Astrocyte (in vitro differentiated cells and primary cell): ENCODE data around the gene DBNDD2. TPM values are rescaled to one million over a fixed set of nuclear protein-coding genes. Genes with fewer than 3 reads are reported as not detected.
A peak's percentile ranks its signal among the peaks of the same experiment; 100 is the strongest.

ENCODE experiments used
- DNase-seq: peaks from one replicate; pipeline ENCODE4 v3.0.0-alpha.2; 2010; ENCODE audit warnings: low read depth
- FAIRE-seq: peaks from 2 replicates; lab custom pipeline; 2011; peaks lifted over from hg19 to GRCh38; lab: Jason Lieb, UNC
- H2AFZ ChIP-seq: 2 replicates; pipeline ENCODE4 v1.6.0; 2012; ENCODE audit warnings: low read depth, low read length, inconsistent platforms
- H3K27ac ChIP-seq: 2 replicates; pipeline ENCODE4 v1.5.1; 2011; ENCODE audit warnings: low read depth, low read length, inconsistent platforms
- H3K27me3 ChIP-seq: 2 replicates; pipeline ENCODE4 v1.6.0; 2011; ENCODE audit warnings: low read length, inconsistent platforms; ENCODE audit not compliant: insufficient read depth
- H3K36me3 ChIP-seq: 2 replicates; pipeline ENCODE4 v1.5.1; 2011; ENCODE audit warnings: low read length, inconsistent platforms; ENCODE audit not compliant: insufficient read depth
- H3K4me1 ChIP-seq: 2 replicates; pipeline ENCODE4 v1.5.1; 2011; ENCODE audit warnings: low read length, inconsistent platforms; ENCODE audit not compliant: insufficient read depth
- H3K4me2 ChIP-seq: 2 replicates; pipeline ENCODE4 v1.6.0; 2012; ENCODE audit warnings: low read length, inconsistent platforms
- H3K4me3 ChIP-seq: 2 replicates; pipeline ENCODE4 v1.5.1; 2011; ENCODE audit warnings: low read depth, mild to moderate bottlenecking, low read length, inconsistent platforms; ENCODE audit not compliant: insufficient read depth
- H3K79me2 ChIP-seq: 2 replicates; pipeline ENCODE4 v1.6.0; 2012; ENCODE audit warnings: mild to moderate bottlenecking, low read length, inconsistent platforms; ENCODE audit not compliant: insufficient read depth
- H3K9ac ChIP-seq: 2 replicates; pipeline ENCODE4 v1.6.0; 2012; ENCODE audit warnings: mild to moderate bottlenecking, low read length, inconsistent platforms
- H3K9me3 ChIP-seq: 2 replicates; pipeline ENCODE4 v1.5.1; 2012; ENCODE audit warnings: low read depth, mild to moderate bottlenecking, low read length, inconsistent platforms; ENCODE audit not compliant: insufficient read depth
- H4K20me1 ChIP-seq: 2 replicates; pipeline ENCODE4 v1.6.0; 2012; ENCODE audit warnings: low read length, inconsistent platforms; ENCODE audit not compliant: insufficient read depth
- H3K27ac Mint-ChIP-seq: one replicate; pipeline ENCODE4 v1.8.0; 2021; ENCODE audit warnings: mild to moderate bottlenecking, mixed read lengths; ENCODE audit not compliant: unreplicated experiment
- H3K27me3 Mint-ChIP-seq: one replicate; pipeline ENCODE4 v1.8.0; 2021; ENCODE audit warnings: low read depth, mixed read lengths; ENCODE audit not compliant: unreplicated experiment
- H3K36me3 Mint-ChIP-seq: one replicate; pipeline ENCODE4 v1.8.0; 2021; ENCODE audit warnings: low read depth, mixed read lengths; ENCODE audit not compliant: unreplicated experiment
- H3K4me1 Mint-ChIP-seq: one replicate; pipeline ENCODE4 v1.8.0; 2021; ENCODE audit warnings: low read depth, mixed read lengths; ENCODE audit not compliant: unreplicated experiment
- H3K4me3 Mint-ChIP-seq: one replicate; pipeline ENCODE4 v1.8.0; 2021; ENCODE audit warnings: mild to moderate bottlenecking, moderate library complexity, mixed read lengths; ENCODE audit not compliant: unreplicated experiment
- H3K9me3 Mint-ChIP-seq: one replicate; pipeline ENCODE4 v1.8.0; 2021; ENCODE audit warnings: mild to moderate bottlenecking, mixed read lengths; ENCODE audit not compliant: unreplicated experiment
- CTCF ChIP-seq: IDR thresholded peaks from 2 replicates; pipeline ENCODE4 v1.5.1; 2011; ENCODE audit warnings: low read depth, mild to moderate bottlenecking, inconsistent platforms, low read length, moderate library complexity; ENCODE audit not compliant: insufficient read depth
- EZH2 ChIP-seq: IDR thresholded peaks from 2 replicates; pipeline ENCODE4 v1.6.1; 2012; ENCODE audit warnings: mild to moderate bottlenecking, low read length, inconsistent platforms; ENCODE audit not compliant: insufficient read depth
- total RNA-seq: library from RNA; stranded (reverse); gene quantifications from 2 replicates; pipeline ENCODE4 v1.2.1, GENCODE V29; 2021

Gene DBNDD2
- total RNA-seq, 1 donor from 2014 or later, result 11.3 TPM

- Histone ChIP-seq H3K9me3 (no peaks in the 10 kb centered on the region), H2AFZ (peak overlapping the region; percentile 78), H4K20me1 (peaks cover 6% of the 10 kb centered on the region), H3K9ac (peak overlapping the region; percentile 81), H3K4me3 (peak overlapping the region; percentile 63), H3K27ac (no peak overlapping the region), H3K27me3 (peaks cover 3% of the 10 kb centered on the region), H3K36me3 (no peaks in the 10 kb centered on the region), H3K4me2 (peak overlapping the region; percentile 92), H3K4me1 (peaks cover 16% of the 10 kb centered on the region), H3K79me2 (no peaks in the 10 kb centered on the region)
- FAIRE-seq (no peak), DNase-seq (peak; percentile 21)
- peaks cover 4% of the 10 kb centered on the region for H3K36me3 Mint-ChIP-seq
- no peaks in the 10 kb centered on the region for H3K9me3 Mint-ChIP-seq
- peak overlapping the region; percentile 85 for H3K4me3 Mint-ChIP-seq
- no peaks in the 10 kb centered on the region for H3K4me1 Mint-ChIP-seq
- TF ChIP-seq EZH2 (no peak), CTCF (no peak)
- peak overlapping the region; percentile 13 for H3K27ac Mint-ChIP-seq
- peaks cover 8% of the 10 kb centered on the region for H3K27me3 Mint-ChIP-seq
These were observed 883 bp upstream of the DBNDD2 start for GRCh38 chr20:45407067-45407745.

DNA sequence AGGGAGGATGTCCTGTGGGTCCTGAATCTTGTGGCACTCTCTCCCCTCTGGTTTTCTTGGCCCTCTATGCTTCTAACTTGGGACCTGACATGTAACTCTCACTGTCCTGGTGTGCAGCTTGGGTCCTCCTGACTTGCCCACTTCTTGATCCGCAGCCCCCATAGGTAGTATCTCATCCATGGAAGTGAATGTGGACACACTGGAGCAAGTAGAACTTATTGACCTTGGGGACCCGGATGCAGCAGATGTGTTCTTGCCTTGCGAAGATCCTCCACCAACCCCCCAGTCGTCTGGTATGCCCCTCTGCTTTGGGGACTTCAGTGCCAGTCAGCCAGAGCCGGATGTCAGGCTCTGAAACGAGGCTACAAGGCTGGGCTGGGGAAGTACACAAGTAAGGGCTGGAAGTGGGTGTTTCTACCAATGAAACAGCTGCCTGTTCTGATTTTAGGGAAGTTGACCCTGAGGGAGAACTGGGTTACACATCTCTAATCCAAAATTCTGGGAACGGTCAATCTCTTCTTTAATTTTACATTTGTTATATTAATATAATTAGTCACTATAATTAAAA, 641 bp downstream of the DBNDD2 start:
- Mint-ChIP-seq H3K27me3 (peaks cover 8% of the 10 kb centered on the region), H3K9me3 (no peaks in the 10 kb centered on the region), H3K36me3 (peaks cover 6% of the 10 kb centered on the region), H3K27ac (no peak overlapping the region), H3K4me1 (no peaks in the 10 kb centered on the region), H3K4me3 (no peak overlapping the region)
- Histone ChIP-seq H4K20me1 (peaks cover 6% of the 10 kb centered on the region), H3K4me2 (no peak overlapping the region), H3K9me3 (no peaks in the 10 kb centered on the region), H3K36me3 (no peaks in the 10 kb centered on the region), H3K4me3 (no peak overlapping the region), H3K9ac (no peak overlapping the region), H2AFZ (no peak overlapping the region), H3K27me3 (peaks cover 3% of the 10 kb centered on the region), H3K79me2 (no peaks in the 10 kb centered on the region), H3K4me1 (peaks cover 16% of the 10 kb centered on the region), H3K27ac (no peak overlapping the region)
- no peak for TF ChIP-seq CTCF
- TF ChIP-seq EZH2, result no peak
- no peak for DNase-seq
- FAIRE-seq, result no peak
